Lower leg skin (tissue), 4 donors: ENCODE measurements around the gene BRD3. TPM values are rescaled to one million over a fixed set of nuclear protein-coding genes. Genes with fewer than 3 reads are reported as not detected.
"Not testable (repeated sequence)": the region's sequence is repeated elsewhere in the genome, so short reads cannot be mapped to it uniquely, and the experiment has no call there.

Experiments used
- DNase-seq, 2 donors: peaks; one replicate each; pipeline ENCODE4 v3.0.0-alpha.2; 2019; ENCODE audit warnings: low spot score in 2 of 2
- H3K4me3 ChIP-seq: fragments of 200-600 bp; sonication (generic); 2 replicates; pipeline ENCODE4 v1.5.1; 2017; ENCODE audit warnings: mild to moderate bottlenecking, low read depth; ENCODE audit not compliant: poor library complexity, severe bottlenecking
- POLR2A ChIP-seq, 2 donors: fragments of 450-650 bp; IDR thresholded peaks; one replicate each; pipeline ENCODE4 v1.6.1; 2016 to 2017; ENCODE audit warnings: antibody characterized with exemption in 2 of 2, mild to moderate bottlenecking in 1 of 2, moderate library complexity in 1 of 2
- WGBS, 2 donors: methylation state at CpG; one replicate each; pipeline ENCODE4 v1.1.5; 2018; 5-methylcytosine and 5-hydroxymethylcytosine counted together
- intact Hi-C: fragments of 100-400 bp; cut with DNase I; formaldehyde crosslinking; loops from one replicate; pipeline ENCODE4 v1.15.0; 2023; ENCODE audit warnings: low total_unique reads
- total RNA-seq, 4 donors: library from RNA; depleted of rRNA; stranded (reverse); fragments of >200 nt; gene quantifications; one replicate each; pipeline ENCODE4 v1.1.0, GENCODE V29; 2016
- TF ChIP-seq, protein P1 (sequence below), 3 donors: fragments of 450-650 bp; IDR thresholded peaks; one replicate each; pipeline ENCODE4 v1.5.1; 2016; ENCODE audit warnings: antibody characterized with exemption in 3 of 3, mild to moderate bottlenecking in 3 of 3, moderate library complexity in 2 of 3

Gene BRD3
- total RNA-seq, 4 donors from 2014 or later, result 18.5 to 59.9 (median 26.7) TPM

DNA sequence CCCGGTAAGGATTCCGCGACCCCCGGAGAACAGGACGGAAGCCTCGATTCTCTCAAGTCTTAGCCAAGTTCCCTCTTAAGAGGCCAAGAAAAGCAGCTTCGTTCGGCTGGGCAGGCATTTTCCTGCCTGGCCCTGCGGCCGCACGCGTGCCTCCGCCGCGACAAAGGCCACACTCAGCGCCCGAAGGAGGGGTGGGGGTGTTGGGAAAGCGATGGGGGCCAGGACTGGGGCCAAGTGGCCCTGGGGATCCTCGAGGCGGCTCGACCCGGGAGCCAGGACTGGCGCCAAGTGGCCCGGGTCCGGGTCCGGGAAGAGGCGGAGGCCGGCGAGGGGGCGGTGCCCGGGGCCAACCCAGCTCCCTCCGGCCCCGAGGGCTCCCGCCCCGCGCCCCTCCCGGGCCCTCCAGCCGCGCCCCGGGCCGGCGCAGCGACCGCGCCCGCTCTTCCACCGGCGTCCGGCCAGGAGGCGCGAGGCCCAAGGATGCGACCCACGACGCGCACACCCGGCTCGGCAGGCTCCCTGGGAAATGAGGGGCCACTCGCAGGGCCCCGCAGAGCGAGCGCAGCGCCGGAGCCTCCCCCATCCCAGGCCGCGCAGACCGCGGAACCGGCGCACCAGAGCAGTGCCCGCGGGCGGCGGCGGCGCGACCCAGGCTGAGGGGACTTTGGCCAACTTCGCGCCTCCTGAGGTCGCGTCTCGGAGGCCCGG, 76.5 kb downstream of the BRD3 start:
- intact Hi-C loops, result loop anchor here (2.0 kb wide), 1 partner anchor 199 kb away; no protein-coding TSS in a partner anchor
- TF ChIP-seq POLR2A (IDR thresholded peaks at IDR 0.05), result no peak
- TF ChIP-seq, protein P1, sequence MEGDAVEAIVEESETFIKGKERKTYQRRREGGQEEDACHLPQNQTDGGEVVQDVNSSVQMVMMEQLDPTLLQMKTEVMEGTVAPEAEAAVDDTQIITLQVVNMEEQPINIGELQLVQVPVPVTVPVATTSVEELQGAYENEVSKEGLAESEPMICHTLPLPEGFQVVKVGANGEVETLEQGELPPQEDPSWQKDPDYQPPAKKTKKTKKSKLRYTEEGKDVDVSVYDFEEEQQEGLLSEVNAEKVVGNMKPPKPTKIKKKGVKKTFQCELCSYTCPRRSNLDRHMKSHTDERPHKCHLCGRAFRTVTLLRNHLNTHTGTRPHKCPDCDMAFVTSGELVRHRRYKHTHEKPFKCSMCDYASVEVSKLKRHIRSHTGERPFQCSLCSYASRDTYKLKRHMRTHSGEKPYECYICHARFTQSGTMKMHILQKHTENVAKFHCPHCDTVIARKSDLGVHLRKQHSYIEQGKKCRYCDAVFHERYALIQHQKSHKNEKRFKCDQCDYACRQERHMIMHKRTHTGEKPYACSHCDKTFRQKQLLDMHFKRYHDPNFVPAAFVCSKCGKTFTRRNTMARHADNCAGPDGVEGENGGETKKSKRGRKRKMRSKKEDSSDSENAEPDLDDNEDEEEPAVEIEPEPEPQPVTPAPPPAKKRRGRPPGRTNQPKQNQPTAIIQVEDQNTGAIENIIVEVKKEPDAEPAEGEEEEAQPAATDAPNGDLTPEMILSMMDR (IDR thresholded peaks at IDR 0.05), result no peak
- H3K4me3 ChIP-seq, result peak overlapping the region; percentile 53
- DNase-seq, result no peak
- 0 to 7% methylated on average over 6 to 15 of the region's 82 CpGs for WGBS, 2 donors

DNA sequence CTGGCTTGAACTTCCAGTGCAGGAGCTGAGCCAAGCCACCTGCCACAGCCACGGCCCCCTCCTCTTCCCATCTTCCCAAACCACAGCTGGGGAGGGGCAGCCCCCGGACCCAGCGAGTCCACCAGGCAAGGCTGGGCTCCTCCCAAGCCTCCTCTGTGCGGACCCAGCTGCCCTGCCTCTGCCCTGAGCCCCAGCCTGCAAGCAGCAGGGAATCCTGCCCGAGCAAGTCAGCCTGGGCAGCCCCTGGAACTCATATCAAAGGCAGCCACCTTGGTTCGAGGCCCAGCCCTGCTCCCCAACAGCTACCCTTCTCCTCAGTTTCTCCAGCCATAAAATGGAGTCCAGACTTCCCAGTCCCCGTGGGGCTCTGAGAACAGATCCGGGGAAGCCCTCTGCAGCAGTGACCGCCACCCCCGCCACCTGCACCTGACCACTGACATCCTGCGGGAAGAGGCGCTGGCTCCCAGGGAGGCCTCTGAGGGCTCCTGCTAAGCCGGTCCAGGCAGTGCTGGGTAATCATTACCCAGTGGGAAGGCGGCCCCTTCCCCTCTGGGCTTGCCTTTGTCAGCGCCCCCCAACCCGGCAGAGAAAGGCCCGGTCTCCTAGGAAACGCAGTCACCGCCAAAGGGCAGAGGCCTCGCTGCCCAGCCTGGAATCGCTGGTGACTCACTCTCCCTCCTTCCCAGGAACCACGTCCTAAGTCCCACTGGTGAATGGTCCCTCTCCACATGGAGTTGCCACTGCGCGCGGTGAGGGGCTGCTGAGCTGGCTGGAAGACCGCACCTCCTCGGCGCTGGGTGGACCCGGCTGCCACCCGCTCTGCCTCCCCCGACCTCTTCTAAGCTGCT, 77.2 kb downstream of the BRD3 start:
- H3K4me3 ChIP-seq, result peak overlapping the region; percentile 53
- TF ChIP-seq POLR2A (IDR thresholded peaks at IDR 0.05), result no peak
- TF ChIP-seq, protein P1 (IDR thresholded peaks at IDR 0.05), result no peak
- WGBS, 2 donors, result 24 to 36% methylated on average over 28 to 29 of the region's 31 CpGs
- DNase-seq, result peak in 1 of 2 donors; percentile 90
- intact Hi-C loops, result loop anchor here (2.0 kb wide), 1 partner anchor 198 kb away; no protein-coding TSS in a partner anchor

DNA sequence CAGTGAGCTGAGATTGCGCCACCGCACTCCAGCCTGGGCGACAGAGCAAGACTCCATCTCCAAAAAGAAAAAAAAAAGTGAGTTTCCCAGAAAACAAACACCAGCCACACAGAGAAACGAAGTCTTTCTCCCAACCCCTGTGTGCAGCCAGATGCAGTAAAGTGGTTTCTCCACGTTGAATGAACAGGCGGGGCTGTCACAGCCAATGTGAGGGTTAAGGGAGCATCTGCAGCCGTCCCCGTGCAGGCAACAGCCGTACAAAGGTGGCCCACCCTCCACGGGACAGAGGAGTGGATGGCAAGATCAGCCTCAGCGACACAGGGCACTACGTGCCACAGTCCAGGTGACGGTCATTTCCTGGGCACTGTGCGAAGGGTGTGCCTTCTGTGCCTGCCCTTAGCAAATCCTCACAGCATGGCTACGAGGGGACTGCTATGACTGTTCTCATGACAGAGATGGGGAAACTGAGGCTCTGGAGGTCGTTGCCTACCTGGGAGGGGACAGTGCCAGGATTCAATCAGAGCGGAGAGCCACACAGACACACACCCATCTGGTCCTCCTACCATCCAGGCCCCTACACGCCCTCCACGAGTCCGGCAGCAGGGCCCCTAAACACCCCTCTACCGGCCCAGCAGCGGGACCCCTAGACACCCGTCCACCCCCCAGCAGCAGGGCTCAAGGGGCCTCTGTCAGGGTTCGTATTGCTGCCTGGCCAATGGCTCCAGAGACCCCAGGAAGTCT, 78.0 kb downstream of the BRD3 start:
- TF ChIP-seq, protein P1 (IDR thresholded peaks at IDR 0.05), result no peak
- no peak for TF ChIP-seq POLR2A (IDR thresholded peaks at IDR 0.05)
- 77 to 80% methylated on average over 23 to 24 of the region's 24 CpGs for WGBS, 2 donors
- DNase-seq, result no peak
- no peak overlapping the region for H3K4me3 ChIP-seq
- intact Hi-C loops, result loop anchor here (2.0 kb wide), 1 partner anchor 197 kb away; no protein-coding TSS in a partner anchor

DNA sequence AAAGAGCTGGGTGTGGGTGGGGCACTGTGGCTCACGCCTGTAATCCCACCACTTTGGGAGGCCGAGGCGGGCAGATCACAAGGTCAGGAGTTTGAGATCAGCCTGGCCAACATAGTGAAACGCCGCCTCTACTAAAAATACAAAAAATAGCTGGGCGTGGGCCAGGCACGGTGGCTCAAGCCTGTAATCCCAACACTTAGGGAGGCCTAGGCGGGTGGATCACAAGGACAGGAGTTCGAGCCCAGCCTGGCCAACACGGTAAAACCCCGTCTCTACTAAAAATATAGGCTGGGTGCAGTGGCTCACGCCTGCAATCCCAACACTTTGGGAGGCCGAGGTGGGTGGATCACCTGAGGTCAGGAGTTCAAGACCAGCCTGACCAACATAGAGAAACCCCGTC, 79.1 kb downstream of the BRD3 start:
- intact Hi-C loops, DNase-seq, H3K4me3 ChIP-seq: not testable (repeated sequence)
- 86 to 94% methylated on average over 14 of the region's 14 CpGs for WGBS, 2 donors

DNA sequence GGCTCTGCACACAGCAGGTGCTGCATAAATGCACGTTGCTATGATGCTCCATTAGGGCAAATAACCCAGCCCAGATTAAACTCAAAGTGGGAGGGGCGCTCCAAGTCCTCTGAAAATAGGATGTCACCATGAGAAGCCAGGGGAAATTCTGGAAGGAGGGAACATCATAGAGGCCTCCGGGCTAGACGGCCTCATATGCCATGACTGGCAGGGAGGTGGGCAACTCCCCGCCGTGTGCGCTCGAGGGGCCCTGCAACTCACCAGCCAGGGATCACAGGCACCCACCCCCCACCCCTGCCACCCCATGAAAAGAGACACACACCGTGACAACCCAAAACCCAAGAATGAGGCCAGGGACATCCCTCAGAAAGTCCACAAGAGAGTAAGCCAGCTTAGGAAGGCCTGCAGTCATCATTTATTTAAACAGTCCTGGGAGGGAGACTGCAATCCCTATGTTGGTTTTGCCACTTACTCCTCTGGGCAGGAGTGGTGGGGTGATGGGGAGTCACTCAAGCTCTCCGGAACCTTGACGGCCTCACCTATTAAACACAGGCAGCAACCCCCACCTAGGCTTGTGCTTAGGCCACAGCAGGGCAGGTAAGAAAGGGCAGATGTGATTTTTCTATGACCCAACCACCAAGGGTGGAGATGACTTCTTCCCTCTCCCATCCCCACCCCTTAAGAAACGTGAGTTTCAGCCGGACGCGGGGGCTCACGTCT, 79.7 kb downstream of the BRD3 start:
- no peak for DNase-seq
- WGBS, 2 donors, result 82 to 84% methylated on average over 16 of the region's 16 CpGs
- H3K4me3 ChIP-seq, result no peak overlapping the region
- TF ChIP-seq, protein P1 (IDR thresholded peaks at IDR 0.05), result no peak
- no peak for TF ChIP-seq POLR2A (IDR thresholded peaks at IDR 0.05)
- intact Hi-C loops, result no loop called here
